ENCODE data around the gene OCIAD2. TPM values are rescaled to one million over a fixed set of nuclear protein-coding genes. Genes with fewer than 3 reads are reported as not detected.

OCIAD2 gene
- total RNA-seq, 1 experiment from 2014 or later: 64.0 TPM

GRCh38 chr4:48909697-48910096, 3.1 kb upstream of the OCIAD2 start (continued):
- TF ChIP-seq CTCF (IDR thresholded peaks at IDR 0.05 in 2 of 3, conservative IDR thresholded peaks at IDR 0.05 in 1 of 3; ENCODE audit: borderline replicate concordance in 1 of 3, insufficient read depth in 1 of 3, low read depth in 2 of 3, low read length in 2 of 3): no peak

- Histone ChIP-seq H3K9me2 (ENCODE audit: insufficient read depth) (no peaks in the 10 kb centered on the region), H3K36me3 (ENCODE audit: control insufficient read depth in 1 of 2, insufficient read depth in 2 of 2, low read length in 2 of 2) (peaks cover 0 to 2% of the 10 kb centered on the region in 2 experiments; a peak in 1 of 4 replicates), H3K4me1 (ENCODE audit: control insufficient read depth in 1 of 2, insufficient read depth in 2 of 2, low read length in 2 of 2) (peaks cover 18 to 53% of the 10 kb centered on the region in 2 experiments), H3K79me2 (ENCODE audit: insufficient read depth, low read length) (no peaks in the 10 kb centered on the region; the same call in 1 of the 2 replicates), H2AFZ (ENCODE audit: low read depth, low read length, poor library complexity, severe bottlenecking) (no peak overlapping the region), H3K9ac (ENCODE audit: low read length) (no peak overlapping the region), H3K4me2 (ENCODE audit: low read length) (peak overlapping the region; percentile 70), H3K27ac (ENCODE audit: low read depth, low read length) (no peak overlapping the region; the same call in 1 of the 2 replicates), H4K20me1 (ENCODE audit: insufficient read depth) (no peaks in the 10 kb centered on the region), H3K27me3 (ENCODE audit: insufficient read depth, low read length) (no peaks in the 10 kb centered on the region), H3K4me3 (replicated peaks in 1 of 2; ENCODE audit: low read depth in 1 of 2, low read length in 2 of 2) (no peak overlapping the region), H3K9me3 (ENCODE audit: control insufficient read depth in 1 of 2, insufficient read depth in 1 of 2, low read depth in 1 of 2, low read length in 2 of 2) (no peaks in the 10 kb centered on the region)
- RAD21 ChIA-PET (ENCODE audit: low non-redundant PET in 1 of 2, low total read pairs in 2 of 2, uncharacterized antibody in 2 of 2, unreplicated experiment in 2 of 2): no interaction called here
- intact Hi-C loops (cut with micrococcal nuclease): loop anchor here (2.0 to 5.0 kb wide), 2 partner anchors 54 to 331 kb away; no protein-coding TSS in a partner anchor
- no peak for ATAC-seq
- CTCF ChIA-PET: no interaction called here
- no peak for DNase-seq (ENCODE audit: low read depth, low spot score)
- POLR2A ChIA-PET: interaction anchor here (0.9 kb wide), 1 partner anchor 60 kb away, joined by 3 read pairs; no protein-coding TSS in a partner anchor
- no TSS peak for BruUV-seq (replicated peaks)
- no peak for TF ChIP-seq ZBTB33 (IDR thresholded peaks at IDR 0.05; ENCODE audit: extremely low read depth, insufficient replicate concordance, low read length)
- no peak for TF ChIP-seq EGR1 (IDR thresholded peaks at IDR 0.05; ENCODE audit: low read depth)
- TF ChIP-seq POLR2A (IDR thresholded peaks at IDR 0.05; ENCODE audit: borderline replicate concordance, extremely low read depth, insufficient read depth, insufficient read length): no peak
- TF ChIP-seq EZH2phosphoT487 (IDR thresholded peaks at IDR 0.05; ENCODE audit: borderline replicate concordance): no peak
- TF ChIP-seq MAX (IDR thresholded peaks at IDR 0.05): no peak
- no peak for TF ChIP-seq ATF3 (IDR thresholded peaks at IDR 0.05)
- TF ChIP-seq FOSL1 (IDR thresholded peaks at IDR 0.05; ENCODE audit: low read depth): no peak
- no peak for TF ChIP-seq SP1 (IDR thresholded peaks at IDR 0.05; ENCODE audit: low read depth)
- no peak for TF ChIP-seq JUND (IDR thresholded peaks at IDR 0.05)
- TF ChIP-seq SRF (IDR thresholded peaks at IDR 0.05; ENCODE audit: low read depth): no peak
- no peak for TF ChIP-seq RAD21 (IDR thresholded peaks at IDR 0.05; ENCODE audit: low read depth)
- TF ChIP-seq ELF1 (IDR thresholded peaks at IDR 0.05; ENCODE audit: borderline replicate concordance, low read depth): no peak
- TF ChIP-seq ZFX (IDR thresholded peaks at IDR 0.05): no peak
These were observed 2.1 kb upstream of the OCIAD2 start for GRCh38 chr4:48908687-48909086.
